Nephron (organoid): ENCODE results near the gene HTR1D.
"Not testable (repeated sequence)": the region's sequence is repeated elsewhere in the genome, so short reads cannot be mapped to it uniquely, and the experiment has no call there.

Source experiments
- H3K27ac Mint-ChIP-seq, 3 experiments: 2 replicates each; pipeline ENCODE4 v1.8.0; 2020; ENCODE audit warnings: mixed read lengths in 3 of 3, mild to moderate bottlenecking in 2 of 3, moderate library complexity in 1 of 3
- H3K27me3 Mint-ChIP-seq: 2 replicates; pipeline ENCODE4 v1.8.0; 2021; ENCODE audit warnings: low read depth, mild to moderate bottlenecking, moderate library complexity, mixed read lengths
- H3K36me3 Mint-ChIP-seq: 2 replicates; pipeline ENCODE4 v1.8.0; 2020; ENCODE audit warnings: low read depth, mixed read lengths
- H3K4me1 Mint-ChIP-seq: 2 replicates; pipeline ENCODE4 v1.8.0; 2020; ENCODE audit warnings: mixed read lengths
- H3K4me3 Mint-ChIP-seq, 3 experiments: 2 replicates each; pipeline ENCODE4 v1.8.0; 2020; ENCODE audit warnings: mild to moderate bottlenecking in 3 of 3, mixed read lengths in 3 of 3, moderate library complexity in 2 of 3
- H3K9me3 Mint-ChIP-seq: 2 replicates; pipeline ENCODE4 v1.8.0; 2020; ENCODE audit warnings: mixed read lengths
- CTCF ChIP-seq, 3 experiments: fragments of 200-600 bp; sonication (generic); IDR thresholded peaks; one replicate each; pipeline ENCODE4 v1.5.0; 2021; ENCODE audit warnings: antibody characterized with exemption in 3 of 3; ENCODE audit not compliant: unreplicated experiment in 3 of 3

Gene HTR1D

GRCh38 chr1:23239638-23240295 lies 22.5 kb upstream of the HTR1D start:
- no peaks in the 10 kb centered on the region for H3K9me3 Mint-ChIP-seq
- no peak overlapping the region for H3K27ac Mint-ChIP-seq
- no peak for TF ChIP-seq CTCF (IDR thresholded peaks at IDR 0.05; ENCODE audit: unreplicated experiment in 3 of 3)
- H3K36me3 Mint-ChIP-seq, result no peaks in the 10 kb centered on the region
- no peaks in the 10 kb centered on the region for H3K4me1 Mint-ChIP-seq
- H3K4me3 Mint-ChIP-seq, result no peak overlapping the region
- H3K27me3 Mint-ChIP-seq, result peaks cover 2% of the 10 kb centered on the region

GRCh38 chr1:23238565-23238964 lies 21.3 kb upstream of the HTR1D start:
- no peaks in the 10 kb centered on the region for H3K9me3 Mint-ChIP-seq
- H3K36me3 Mint-ChIP-seq, result no peaks in the 10 kb centered on the region
- H3K4me1 Mint-ChIP-seq, result no peaks in the 10 kb centered on the region
- no peak overlapping the region for H3K4me3 Mint-ChIP-seq
- H3K27ac Mint-ChIP-seq, result no peak overlapping the region
- H3K27me3 Mint-ChIP-seq, result peaks cover 7% of the 10 kb centered on the region
- no peak for TF ChIP-seq CTCF (IDR thresholded peaks at IDR 0.05; ENCODE audit: unreplicated experiment in 3 of 3)

GRCh38 chr1:23237508-23237907 lies 20.2 kb upstream of the HTR1D start:
- no peak for TF ChIP-seq CTCF (IDR thresholded peaks at IDR 0.05; ENCODE audit: unreplicated experiment in 3 of 3)
- Mint-ChIP-seq H3K27ac (no peak overlapping the region), H3K4me1 (no peaks in the 10 kb centered on the region), H3K4me3 (no peak overlapping the region), H3K9me3 (no peaks in the 10 kb centered on the region), H3K36me3 (no peaks in the 10 kb centered on the region), H3K27me3 (peaks cover 10% of the 10 kb centered on the region)

GRCh38 chr1:23227806-23228205 lies 10.5 kb upstream of the HTR1D start:
- TF ChIP-seq CTCF (IDR thresholded peaks at IDR 0.05; ENCODE audit: unreplicated experiment in 3 of 3), result no peak
- H3K9me3 Mint-ChIP-seq, result peaks cover 3% of the 10 kb centered on the region
- H3K4me3 Mint-ChIP-seq, result no peak overlapping the region
- no peak overlapping the region for H3K27ac Mint-ChIP-seq
- H3K4me1 Mint-ChIP-seq, result peaks cover 5% of the 10 kb centered on the region
- H3K36me3 Mint-ChIP-seq, result no peaks in the 10 kb centered on the region
- H3K27me3 Mint-ChIP-seq, result peaks cover under 1% of the 10 kb centered on the region

- peaks cover 5% of the 10 kb centered on the region for H3K4me1 Mint-ChIP-seq
- peak overlapping the region; percentile 7 to 63 (median 22) for H3K27ac Mint-ChIP-seq
- H3K27me3 Mint-ChIP-seq, result peaks cover 18% of the 10 kb centered on the region
- no peaks in the 10 kb centered on the region for H3K36me3 Mint-ChIP-seq
- no peak for TF ChIP-seq CTCF (IDR thresholded peaks at IDR 0.05; ENCODE audit: unreplicated experiment in 3 of 3)
- H3K9me3 Mint-ChIP-seq, result peaks cover 3% of the 10 kb centered on the region
- H3K4me3 Mint-ChIP-seq, result peak overlapping the region in 2 of 3 experiments; percentile 5 to 7
Measured at GRCh38 chr1:23224739-23225648, 7.7 kb upstream of the HTR1D start.

- not testable (repeated sequence) for H3K36me3 Mint-ChIP-seq, H3K27ac Mint-ChIP-seq, H3K9me3 Mint-ChIP-seq, H3K4me3 Mint-ChIP-seq, H3K4me1 Mint-ChIP-seq
- peaks cover 26% of the 10 kb centered on the region for H3K27me3 Mint-ChIP-seq
Measured at GRCh38 chr1:23223963-23224362, 6.7 kb upstream of the HTR1D start.

- Mint-ChIP-seq H3K27me3 (peaks cover 30% of the 10 kb centered on the region), H3K4me1 (peaks cover 12% of the 10 kb centered on the region)
- not testable (repeated sequence) for H3K9me3 Mint-ChIP-seq, H3K36me3 Mint-ChIP-seq, H3K27ac Mint-ChIP-seq, H3K4me3 Mint-ChIP-seq
Measured at GRCh38 chr1:23223490-23223951, 6.2 kb upstream of the HTR1D start.
